ENCODE results near the gene PAH.

The PAH gene

GRCh38 chr12:102793921-102794320 lies 123.1 kb downstream of the PAH start:
- no peak overlapping the region for H3K4me3 Mint-ChIP-seq
- no peak overlapping the region for H3K27ac Mint-ChIP-seq
- H3K9me3 Mint-ChIP-seq: no peaks in the 10 kb centered on the region
- peaks cover 11% of the 10 kb centered on the region for H3K4me1 Mint-ChIP-seq
- TF ChIP-seq, protein P1, sequence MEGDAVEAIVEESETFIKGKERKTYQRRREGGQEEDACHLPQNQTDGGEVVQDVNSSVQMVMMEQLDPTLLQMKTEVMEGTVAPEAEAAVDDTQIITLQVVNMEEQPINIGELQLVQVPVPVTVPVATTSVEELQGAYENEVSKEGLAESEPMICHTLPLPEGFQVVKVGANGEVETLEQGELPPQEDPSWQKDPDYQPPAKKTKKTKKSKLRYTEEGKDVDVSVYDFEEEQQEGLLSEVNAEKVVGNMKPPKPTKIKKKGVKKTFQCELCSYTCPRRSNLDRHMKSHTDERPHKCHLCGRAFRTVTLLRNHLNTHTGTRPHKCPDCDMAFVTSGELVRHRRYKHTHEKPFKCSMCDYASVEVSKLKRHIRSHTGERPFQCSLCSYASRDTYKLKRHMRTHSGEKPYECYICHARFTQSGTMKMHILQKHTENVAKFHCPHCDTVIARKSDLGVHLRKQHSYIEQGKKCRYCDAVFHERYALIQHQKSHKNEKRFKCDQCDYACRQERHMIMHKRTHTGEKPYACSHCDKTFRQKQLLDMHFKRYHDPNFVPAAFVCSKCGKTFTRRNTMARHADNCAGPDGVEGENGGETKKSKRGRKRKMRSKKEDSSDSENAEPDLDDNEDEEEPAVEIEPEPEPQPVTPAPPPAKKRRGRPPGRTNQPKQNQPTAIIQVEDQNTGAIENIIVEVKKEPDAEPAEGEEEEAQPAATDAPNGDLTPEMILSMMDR (IDR thresholded peaks at IDR 0.05; ENCODE audit: unreplicated experiment in 3 of 3): no peak
- H3K36me3 Mint-ChIP-seq (ENCODE audit: low read depth): no peaks in the 10 kb centered on the region
- peaks cover 11% of the 10 kb centered on the region for H3K27me3 Mint-ChIP-seq (ENCODE audit: low read depth)
